Fibroblast of pulmonary artery (primary cell): ENCODE measurements around the gene SYT6.

ENCODE experiments used
- DNase-seq: peaks from one replicate; pipeline ENCODE4 v3.0.0-alpha.2; 2010; ENCODE audit warnings: low read depth
- H3K4me3 ChIP-seq: replicated peaks from 2 replicates; pipeline ENCODE4 v1.5.1; 2011; ENCODE audit warnings: low read depth, mild to moderate bottlenecking, control low read depth, low read length, moderate library complexity
- TF ChIP-seq, protein P1 (sequence below): IDR thresholded peaks from 2 replicates; pipeline ENCODE4 v1.5.1; 2011; ENCODE audit warnings: mild to moderate bottlenecking, control low read depth, low read length, inconsistent platforms; ENCODE audit errors: missing control alignments

Gene SYT6

DNA sequence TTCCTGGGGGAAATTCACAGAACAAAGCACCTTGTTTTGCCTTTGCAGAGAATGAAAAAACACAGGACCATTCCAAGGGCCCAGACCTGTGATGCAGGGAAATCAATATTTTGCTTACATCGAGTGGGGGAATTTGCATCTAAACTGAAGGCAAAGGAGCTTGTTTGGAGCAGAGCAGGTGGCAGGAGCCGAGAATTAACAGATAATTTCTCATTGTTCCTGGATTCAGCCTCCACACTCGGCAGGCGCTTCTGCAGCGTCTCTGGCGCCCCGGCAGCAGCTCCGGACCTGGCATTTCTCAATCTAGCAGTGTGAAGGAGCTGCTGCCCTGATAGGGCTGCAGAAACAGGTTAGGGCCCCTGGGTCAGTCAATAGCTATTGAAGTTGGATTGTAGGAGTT, 2.0 kb upstream of the SYT6 start:
- DNase-seq = no peak
- H3K4me3 ChIP-seq = no peak overlapping the region
- TF ChIP-seq, protein P1, sequence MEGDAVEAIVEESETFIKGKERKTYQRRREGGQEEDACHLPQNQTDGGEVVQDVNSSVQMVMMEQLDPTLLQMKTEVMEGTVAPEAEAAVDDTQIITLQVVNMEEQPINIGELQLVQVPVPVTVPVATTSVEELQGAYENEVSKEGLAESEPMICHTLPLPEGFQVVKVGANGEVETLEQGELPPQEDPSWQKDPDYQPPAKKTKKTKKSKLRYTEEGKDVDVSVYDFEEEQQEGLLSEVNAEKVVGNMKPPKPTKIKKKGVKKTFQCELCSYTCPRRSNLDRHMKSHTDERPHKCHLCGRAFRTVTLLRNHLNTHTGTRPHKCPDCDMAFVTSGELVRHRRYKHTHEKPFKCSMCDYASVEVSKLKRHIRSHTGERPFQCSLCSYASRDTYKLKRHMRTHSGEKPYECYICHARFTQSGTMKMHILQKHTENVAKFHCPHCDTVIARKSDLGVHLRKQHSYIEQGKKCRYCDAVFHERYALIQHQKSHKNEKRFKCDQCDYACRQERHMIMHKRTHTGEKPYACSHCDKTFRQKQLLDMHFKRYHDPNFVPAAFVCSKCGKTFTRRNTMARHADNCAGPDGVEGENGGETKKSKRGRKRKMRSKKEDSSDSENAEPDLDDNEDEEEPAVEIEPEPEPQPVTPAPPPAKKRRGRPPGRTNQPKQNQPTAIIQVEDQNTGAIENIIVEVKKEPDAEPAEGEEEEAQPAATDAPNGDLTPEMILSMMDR = no peak

GRCh38 chr1:114154963-114155322, 1.3 kb upstream of the SYT6 start:
- TF ChIP-seq, protein P1 = no peak
- no peak overlapping the region for H3K4me3 ChIP-seq
- DNase-seq = no peak

DNA sequence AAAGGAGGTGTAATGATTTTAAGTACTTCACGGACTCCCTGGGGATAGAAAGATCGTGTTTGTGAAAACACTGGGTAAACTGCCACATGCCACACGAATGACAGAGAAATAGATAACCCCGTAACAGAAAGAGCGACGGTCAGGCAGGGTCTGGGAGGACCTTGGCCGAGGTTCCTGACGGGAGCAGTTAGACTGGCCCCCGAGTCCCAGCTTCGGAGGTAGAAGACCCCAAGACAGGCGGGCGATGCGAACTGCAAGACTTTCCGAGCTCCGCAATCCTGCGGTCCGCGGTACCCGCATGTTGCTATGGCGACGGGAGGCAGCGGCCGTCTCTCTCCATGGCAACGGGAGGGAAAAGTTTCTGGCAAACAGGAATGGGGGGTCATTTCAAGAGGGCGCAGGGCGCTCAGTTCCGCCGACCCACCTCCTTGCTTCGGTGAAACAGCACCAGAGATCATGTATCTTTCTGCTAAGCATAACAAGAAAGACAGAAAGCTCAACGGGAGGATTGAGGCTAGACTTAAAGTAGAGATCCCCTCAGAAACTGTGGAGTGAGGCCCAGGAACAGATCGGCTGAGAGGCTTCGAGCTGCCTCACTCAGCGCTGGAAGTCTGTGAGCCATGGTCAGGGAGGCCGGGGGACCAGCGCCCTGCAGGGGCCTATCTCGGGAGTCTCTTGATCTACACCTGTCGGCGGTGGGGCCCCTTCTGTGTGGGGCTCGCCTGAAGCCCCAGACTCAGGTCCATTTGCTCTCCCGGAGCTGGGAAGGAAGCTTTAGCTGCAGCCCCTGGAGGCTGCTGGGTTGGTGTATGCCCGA, 685 bp upstream of the SYT6 start:
- H3K4me3 ChIP-seq = no peak overlapping the region
- TF ChIP-seq, protein P1 = no peak
- peak; percentile 8 for DNase-seq

GRCh38 chr1:114152508-114153260, 985 bp downstream of the SYT6 start:
- no peak overlapping the region for H3K4me3 ChIP-seq
- DNase-seq = peak; percentile 37
- TF ChIP-seq, protein P1 = no peak

DNA sequence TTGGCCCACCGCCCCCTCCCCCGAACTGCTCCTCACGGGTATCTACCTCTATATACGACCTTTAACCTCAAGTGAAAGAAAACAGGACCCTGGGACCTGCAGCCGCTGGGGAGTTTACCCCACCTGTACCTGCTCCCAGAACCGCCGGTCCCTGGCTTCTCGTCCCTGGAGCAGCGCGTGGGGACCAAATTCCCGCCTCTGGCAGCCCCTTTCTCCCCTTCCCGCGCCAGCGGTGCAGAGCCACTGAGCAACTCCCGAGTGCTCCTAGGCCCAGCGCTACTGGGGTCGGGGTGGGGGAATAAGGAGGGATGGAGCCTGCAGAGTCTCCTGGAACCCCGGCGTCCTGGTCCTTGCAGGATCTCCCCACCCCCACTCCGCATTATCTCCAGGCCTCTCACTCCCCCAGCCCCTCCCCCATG, 1.6 kb downstream of the SYT6 start:
- DNase-seq = no peak
- no peak overlapping the region for H3K4me3 ChIP-seq
- TF ChIP-seq, protein P1 = no peak

GRCh38 chr1:114150016-114150415, 3.7 kb downstream of the SYT6 start:
- DNase-seq = no peak
- TF ChIP-seq, protein P1 = no peak
- no peak overlapping the region for H3K4me3 ChIP-seq
